Endothelial cell of umbilical vein (primary cell): ENCODE measurements around the gene ENPP3.

Experiments
- EZH2 ChIP-seq: IDR thresholded peaks from 2 replicates; pipeline ENCODE4 v1.6.1; 2012; ENCODE audit warnings: borderline replicate concordance, low read depth, mild to moderate bottlenecking, moderate library complexity, low read length, inconsistent platforms; ENCODE audit not compliant: severe bottlenecking
- GATA2 ChIP-seq: IDR thresholded peaks from 2 replicates; pipeline ENCODE4 v1.7.0; 2011; ENCODE audit warnings: low read depth, mild to moderate bottlenecking, moderate library complexity, mixed read lengths, low read length; ENCODE audit not compliant: insufficient read length, insufficient read depth
- MAX ChIP-seq: IDR thresholded peaks from 2 replicates; pipeline ENCODE4 v1.6.1; 2011; ENCODE audit not compliant: insufficient read depth, insufficient read length

GRCh38 chr6:131685266-131685780, 48.2 kb downstream of the ENPP3 start:
- TF ChIP-seq GATA2 = no peak
- no peak for TF ChIP-seq EZH2
- TF ChIP-seq MAX = no peak
